ENCODE data around the gene ANKRD52. TPM values are rescaled to one million over a fixed set of nuclear protein-coding genes. Genes with fewer than 3 reads are reported as not detected.

Gene ANKRD52
- total and polyA plus RNA-seq, 2 donors (not counting 3 experiments of a cell fraction or from before 2014, with no cell fraction given) = 30.8 to 62.0 TPM

DNA sequence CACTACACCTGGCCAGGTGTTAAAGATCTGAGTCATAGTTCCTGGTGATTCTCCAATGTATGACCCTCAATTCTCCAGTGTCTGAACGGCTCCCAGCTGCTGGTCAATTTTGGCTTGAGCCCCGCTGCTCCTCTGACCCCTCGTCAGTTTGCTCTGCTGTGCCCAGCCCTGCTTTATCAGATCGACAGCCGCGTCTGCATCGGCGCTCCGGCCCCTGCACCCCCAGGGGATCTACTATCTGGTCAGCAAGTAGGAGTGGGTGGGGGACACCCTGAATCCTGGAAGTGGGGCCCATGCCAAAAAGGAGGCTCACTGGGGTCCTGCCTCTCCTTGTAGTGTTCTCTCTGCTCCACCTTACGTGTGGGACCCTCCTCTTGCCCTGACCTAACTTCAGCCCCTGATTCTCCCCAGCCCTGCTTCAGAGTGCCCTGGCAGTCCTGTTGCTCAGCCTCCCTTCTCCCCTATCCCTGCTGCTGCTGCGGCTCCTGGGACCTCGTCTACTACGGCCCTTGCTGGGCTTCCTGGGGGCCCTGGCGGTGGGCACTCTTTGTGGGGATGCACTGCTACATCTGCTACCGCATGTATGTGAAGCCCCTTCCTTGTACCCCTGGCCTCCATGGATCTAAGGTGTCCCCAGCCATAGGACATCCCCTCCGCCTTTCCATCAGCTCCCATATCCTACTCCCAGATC lies 23.3 kb downstream of the ANKRD52 start:
- POLR2A ChIA-PET = no interaction called here
- BruUV-seq (replicated peaks) = no TSS peak
- dilution Hi-C loops (cut with MboI; ENCODE audit: extremely low pct_ligation_motif_present, low sequenced_read_pairs) = no loop called here

More for the DNA sequence above, 23.3 kb downstream of the ANKRD52 start:
- H2AFZ ChIP-seq (ENCODE audit: low read depth, low read length) = no peak overlapping the region
- H3K9me1 ChIP-seq (replicated peaks; ENCODE audit: control insufficient read depth, extremely low read depth, insufficient read depth, low read length) = no peaks in the 10 kb centered on the region
- TF ChIP-seq, protein P1, sequence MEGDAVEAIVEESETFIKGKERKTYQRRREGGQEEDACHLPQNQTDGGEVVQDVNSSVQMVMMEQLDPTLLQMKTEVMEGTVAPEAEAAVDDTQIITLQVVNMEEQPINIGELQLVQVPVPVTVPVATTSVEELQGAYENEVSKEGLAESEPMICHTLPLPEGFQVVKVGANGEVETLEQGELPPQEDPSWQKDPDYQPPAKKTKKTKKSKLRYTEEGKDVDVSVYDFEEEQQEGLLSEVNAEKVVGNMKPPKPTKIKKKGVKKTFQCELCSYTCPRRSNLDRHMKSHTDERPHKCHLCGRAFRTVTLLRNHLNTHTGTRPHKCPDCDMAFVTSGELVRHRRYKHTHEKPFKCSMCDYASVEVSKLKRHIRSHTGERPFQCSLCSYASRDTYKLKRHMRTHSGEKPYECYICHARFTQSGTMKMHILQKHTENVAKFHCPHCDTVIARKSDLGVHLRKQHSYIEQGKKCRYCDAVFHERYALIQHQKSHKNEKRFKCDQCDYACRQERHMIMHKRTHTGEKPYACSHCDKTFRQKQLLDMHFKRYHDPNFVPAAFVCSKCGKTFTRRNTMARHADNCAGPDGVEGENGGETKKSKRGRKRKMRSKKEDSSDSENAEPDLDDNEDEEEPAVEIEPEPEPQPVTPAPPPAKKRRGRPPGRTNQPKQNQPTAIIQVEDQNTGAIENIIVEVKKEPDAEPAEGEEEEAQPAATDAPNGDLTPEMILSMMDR (IDR thresholded peaks at IDR 0.05; ENCODE audit: extremely low read depth in 1 of 2, insufficient read depth in 1 of 2, low read depth in 1 of 2, low read length in 2 of 2) = no peak
- TF ChIP-seq POLR2A (IDR thresholded peaks at IDR 0.05; ENCODE audit: low read depth, low read length) (no peak), EZH2 (IDR thresholded peaks at IDR 0.05; ENCODE audit: borderline replicate concordance, low read depth, low read length, severe bottlenecking) (no peak), POLR2AphosphoS5 (IDR thresholded peaks at IDR 0.05; ENCODE audit: insufficient read depth, low read depth, low read length) (no peak), FOS (IDR thresholded peaks at IDR 0.05; ENCODE audit: borderline replicate concordance, insufficient read depth, low read length) (no peak), GATA2 (IDR thresholded peaks at IDR 0.05; ENCODE audit: insufficient read depth, insufficient read length, low read depth, low read length) (no peak), MYC (IDR thresholded peaks at IDR 0.05; ENCODE audit: low read depth, low read length) (no peak), JUN (IDR thresholded peaks at IDR 0.05; ENCODE audit: borderline replicate concordance, insufficient read depth, insufficient read length, low read depth) (no peak)
- no peak overlapping the region for H3K4me2 ChIP-seq (ENCODE audit: insufficient read depth, low read length)
- H3K79me2 ChIP-seq (ENCODE audit: control insufficient read depth, insufficient read depth, low read length) = no peaks in the 10 kb centered on the region
- no peaks in the 10 kb centered on the region for H3K27me3 ChIP-seq (ENCODE audit: control insufficient read depth in 2 of 2, insufficient read depth in 2 of 2, low read length in 2 of 2)
- no peak overlapping the region for H3K9ac ChIP-seq (replicated peaks; ENCODE audit: extremely low read depth, insufficient read depth, low read length)
- H3K4me3 ChIP-seq (replicated peaks in 1 of 3; ENCODE audit: insufficient read depth in 1 of 3, low read depth in 1 of 3, low read length in 3 of 3) = no peak overlapping the region
- CTCF ChIA-PET = no interaction called here
- no peaks in the 10 kb centered on the region for H3K9me3 ChIP-seq (replicated peaks; ENCODE audit: control insufficient read depth, insufficient read depth, low read length)
- no peaks in the 10 kb centered on the region for H3K4me1 ChIP-seq (ENCODE audit: control insufficient read depth, extremely low read depth, insufficient read depth, low read length)
- DNase-seq (ENCODE audit: low read depth, low spot score) (no peak), FAIRE-seq (no peak)
- H4K20me1 ChIP-seq (replicated peaks; ENCODE audit: control insufficient read depth, extremely low read depth, insufficient read depth, low read length) = no peaks in the 10 kb centered on the region
- peaks cover 3 to 15% of the 10 kb centered on the region in 2 experiments for H3K36me3 ChIP-seq (ENCODE audit: control insufficient read depth in 2 of 2, extremely low read depth in 1 of 2, insufficient read depth in 2 of 2, low read length in 2 of 2)
- H3K27ac ChIP-seq (ENCODE audit: insufficient read depth, low read depth, low read length) = no peak overlapping the region
- intact Hi-C loops (cut with micrococcal nuclease) = no loop called here
